HG03558 (cell line): Measurements from ENCODE around the gene TASOR2.

ENCODE experiments used
- ATAC-seq: cut with Tn5 transposase; IDR thresholded peaks from one replicate; pipeline ENCODE4 v1.9.1; 2021; ENCODE audit warnings: moderate number of reproducible peaks; ENCODE audit not compliant: unreplicated experiment; ENCODE audit errors: extremely low read depth

The TASOR2 gene

DNA sequence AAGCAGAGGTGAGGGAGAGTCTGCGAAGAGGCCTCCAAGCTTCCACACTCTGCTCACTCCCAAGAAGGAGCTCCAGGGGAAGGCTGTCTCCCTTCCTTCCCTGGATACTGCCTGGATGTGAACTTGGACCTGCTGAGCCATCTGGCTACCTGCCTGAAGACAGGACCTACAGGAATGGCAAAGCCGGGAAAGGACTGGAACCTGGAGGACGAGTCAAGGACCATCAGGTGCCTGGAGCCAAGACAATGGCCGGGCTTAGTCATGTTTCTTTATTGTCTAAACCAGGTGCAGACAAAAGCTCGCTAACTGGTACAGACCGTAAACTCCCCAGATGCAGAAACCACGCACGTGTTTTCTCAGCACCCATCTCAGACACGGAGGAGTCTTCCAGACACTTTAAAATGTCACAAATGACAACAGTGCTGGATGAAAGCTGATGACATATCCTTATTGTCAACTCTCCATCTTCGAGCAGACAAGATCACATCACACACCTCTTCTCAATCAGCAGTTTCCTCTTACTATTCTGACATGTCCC lies 30.4 kb upstream of the TASOR2 start:
- no peak for ATAC-seq

DNA sequence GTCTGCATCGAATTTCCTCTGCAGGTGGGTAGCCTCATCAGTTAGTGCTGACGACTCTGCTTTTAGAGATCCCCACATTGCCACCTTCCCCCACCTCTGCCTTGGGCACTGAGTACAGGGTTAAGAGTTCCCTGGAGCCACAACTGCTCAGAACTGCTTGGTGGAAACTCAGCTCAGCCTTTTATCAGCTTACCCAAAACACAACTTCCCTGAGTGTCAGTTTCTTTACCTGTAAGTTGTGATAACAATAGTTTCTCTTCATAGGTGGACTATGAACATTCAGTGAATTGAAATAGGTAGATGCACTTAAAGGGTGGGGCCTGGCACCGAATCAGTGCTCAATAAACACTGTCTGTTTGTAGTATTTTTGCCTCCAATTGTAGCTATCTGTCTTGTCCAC lies 29.5 kb upstream of the TASOR2 start:
- ATAC-seq, result no peak

DNA sequence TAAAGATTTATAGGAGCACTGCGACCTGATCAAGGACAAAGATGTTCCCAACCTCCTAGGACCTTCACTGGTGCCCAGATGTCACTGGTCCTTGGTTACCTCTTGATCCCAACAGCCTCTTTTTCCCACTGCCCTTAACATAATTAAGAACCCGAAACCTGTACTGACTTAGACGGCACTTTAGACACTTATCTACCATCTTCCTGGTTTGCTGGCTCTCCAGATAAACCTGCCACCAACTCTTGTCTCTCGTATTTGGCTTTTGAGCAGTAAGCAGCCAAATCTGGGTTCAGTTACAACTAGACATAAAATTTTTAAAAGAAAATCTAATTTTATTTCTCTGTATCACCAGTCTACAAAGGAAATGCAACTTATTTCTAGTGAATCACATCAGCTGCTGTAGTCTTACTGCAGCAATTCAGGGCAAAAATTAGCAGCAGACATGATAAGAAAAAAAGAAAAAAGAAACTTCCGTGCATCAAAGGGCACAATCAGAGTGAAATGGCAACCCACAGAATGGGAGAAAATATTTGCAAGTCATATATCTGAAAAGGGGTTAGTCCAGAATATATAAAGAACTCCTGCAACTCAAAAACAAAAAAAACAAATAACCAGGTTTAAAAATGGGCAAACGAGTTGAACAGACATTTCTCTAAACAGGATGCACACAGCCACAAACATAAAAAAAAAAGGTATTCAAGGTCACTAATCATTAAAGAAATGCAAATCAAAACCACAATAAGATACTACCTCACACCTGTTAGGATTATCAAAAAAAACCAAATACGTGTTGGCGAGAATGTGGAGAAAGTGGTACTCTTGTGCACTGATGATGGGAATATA lies 27.7 kb upstream of the TASOR2 start:
- no peak for ATAC-seq

DNA sequence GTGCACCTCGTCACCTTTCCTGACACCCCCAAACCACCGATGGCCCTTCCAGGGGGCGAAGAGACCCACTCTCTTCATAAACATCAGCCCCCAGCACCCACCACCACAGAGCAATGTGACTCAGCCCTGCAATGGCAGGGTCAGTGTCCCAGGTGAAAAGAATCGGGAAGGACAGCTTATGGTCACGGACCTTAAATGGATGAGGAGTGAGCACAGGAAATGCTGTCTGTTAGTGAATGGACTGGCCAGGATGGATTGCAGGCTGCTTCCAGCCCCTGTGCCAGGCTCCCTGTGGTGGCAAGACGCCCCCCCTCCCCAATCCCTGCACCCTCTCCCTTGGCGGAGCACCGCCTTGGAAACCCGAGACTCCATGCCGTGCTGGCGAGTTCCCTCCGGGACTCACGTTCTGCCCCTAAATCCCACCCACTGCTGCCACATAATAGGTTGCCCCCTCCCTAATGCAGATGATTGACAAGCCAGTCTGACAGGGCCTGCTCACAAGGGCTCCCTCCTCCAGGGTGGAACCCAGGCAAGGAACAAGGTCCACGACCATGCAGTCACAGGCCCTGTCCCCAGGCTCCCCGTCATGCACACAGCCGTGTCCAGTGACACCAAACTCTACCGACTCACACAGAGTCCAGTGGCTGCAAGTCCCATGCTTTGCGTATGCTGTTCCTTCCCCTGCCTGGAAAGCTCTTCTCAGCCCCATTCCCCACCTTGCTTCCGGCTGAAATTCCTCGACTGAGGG lies 25.6 kb upstream of the TASOR2 start:
- no peak for ATAC-seq

DNA sequence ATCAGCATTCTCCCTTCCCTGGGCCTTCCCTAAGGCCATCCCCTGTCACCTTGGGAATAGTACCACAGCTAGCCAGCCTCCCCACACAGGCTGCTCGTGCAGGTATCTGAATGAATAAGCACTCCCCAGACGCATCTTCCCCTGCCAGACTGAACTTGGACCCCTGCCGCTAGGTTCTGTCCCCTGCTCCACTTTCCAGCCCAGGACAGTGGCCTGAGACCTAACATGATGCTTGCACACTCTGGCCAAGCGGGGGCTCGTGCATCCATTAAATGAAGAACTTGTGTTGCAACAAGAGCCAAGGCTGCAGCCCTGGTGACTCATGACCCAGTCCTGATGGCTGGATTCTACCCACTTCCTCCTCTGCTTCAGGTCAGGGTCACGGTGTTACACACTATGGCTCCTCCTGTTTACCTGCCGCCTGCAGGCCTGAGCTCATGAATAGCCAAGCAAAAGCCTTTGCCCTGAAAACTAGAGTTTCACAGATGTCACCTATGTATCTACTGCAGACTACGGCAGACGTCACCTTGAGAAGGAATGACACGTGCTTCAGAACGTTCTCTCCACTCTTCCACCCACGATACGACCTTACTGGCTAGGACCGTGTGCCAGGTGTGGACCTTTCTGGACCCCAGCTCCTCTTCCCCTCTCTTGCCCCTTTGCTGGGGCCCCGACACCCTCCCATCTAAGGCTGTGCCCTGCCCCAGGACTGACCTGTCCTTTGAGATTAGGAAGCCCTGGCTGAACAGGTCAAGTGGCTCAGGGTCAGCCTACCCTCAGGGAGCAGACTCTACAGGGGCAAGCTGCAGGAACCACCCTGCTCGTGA lies 24.7 kb upstream of the TASOR2 start:
- no peak for ATAC-seq

DNA sequence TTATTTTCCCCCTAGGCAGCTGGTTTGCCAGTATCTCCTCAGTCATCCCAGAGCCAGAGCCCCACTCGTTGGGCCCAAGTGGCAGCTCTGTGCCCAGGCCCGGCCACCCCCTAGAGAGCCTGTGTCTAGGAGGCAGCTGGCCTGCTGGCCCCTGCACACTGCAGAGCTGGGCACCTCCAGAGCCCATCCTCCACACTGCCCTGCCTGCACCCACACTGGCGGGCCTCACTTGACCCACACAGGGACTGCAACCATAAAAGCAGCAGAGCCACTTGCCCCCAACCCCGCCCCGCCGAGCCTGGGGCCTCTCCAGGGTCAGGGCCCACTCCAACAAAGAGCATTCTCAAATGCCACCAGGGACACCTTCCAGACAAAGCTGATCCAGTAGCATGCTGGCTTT lies 23.6 kb upstream of the TASOR2 start:
- no peak for ATAC-seq

DNA sequence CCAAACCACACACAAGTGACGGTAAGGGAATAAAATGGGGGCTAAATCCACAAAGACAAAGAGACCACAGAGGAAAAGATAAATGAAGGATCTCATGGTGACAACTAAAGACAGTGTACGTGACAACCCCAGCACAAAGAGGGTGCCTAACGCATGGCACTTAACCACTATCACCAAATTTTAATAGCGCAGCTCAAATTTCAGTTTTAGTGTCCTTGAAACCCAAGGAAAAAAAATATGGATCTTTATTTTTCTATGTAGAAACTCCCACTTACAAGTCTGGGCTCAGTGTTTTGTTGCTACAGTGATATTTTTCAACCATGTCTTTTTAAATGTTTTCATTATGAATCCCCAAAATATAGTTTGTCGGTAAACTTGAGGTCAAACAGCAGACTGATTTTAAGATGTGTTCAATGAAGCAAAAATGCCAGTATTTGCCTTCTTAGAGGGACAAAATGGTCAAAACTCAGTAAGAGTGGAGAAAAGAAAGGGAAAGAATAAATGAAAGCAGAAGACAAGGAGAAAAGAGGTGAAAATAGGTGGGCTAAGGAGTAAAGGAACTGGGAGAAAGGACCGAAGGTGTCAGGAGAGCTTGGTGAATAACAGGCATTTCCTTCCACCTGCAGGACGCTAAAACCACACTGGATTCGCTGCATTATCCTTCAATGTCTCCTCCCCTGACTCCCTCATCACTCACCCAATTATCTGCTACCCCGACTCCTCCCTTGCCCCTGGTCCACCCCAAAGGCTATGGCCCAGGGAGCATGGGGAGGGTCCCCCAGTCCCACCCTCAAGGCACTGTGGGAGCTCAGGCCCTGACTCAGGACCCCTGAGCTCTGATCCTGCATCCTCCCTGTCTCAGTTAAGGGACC lies 21.7 kb upstream of the TASOR2 start:
- ATAC-seq, result no peak

DNA sequence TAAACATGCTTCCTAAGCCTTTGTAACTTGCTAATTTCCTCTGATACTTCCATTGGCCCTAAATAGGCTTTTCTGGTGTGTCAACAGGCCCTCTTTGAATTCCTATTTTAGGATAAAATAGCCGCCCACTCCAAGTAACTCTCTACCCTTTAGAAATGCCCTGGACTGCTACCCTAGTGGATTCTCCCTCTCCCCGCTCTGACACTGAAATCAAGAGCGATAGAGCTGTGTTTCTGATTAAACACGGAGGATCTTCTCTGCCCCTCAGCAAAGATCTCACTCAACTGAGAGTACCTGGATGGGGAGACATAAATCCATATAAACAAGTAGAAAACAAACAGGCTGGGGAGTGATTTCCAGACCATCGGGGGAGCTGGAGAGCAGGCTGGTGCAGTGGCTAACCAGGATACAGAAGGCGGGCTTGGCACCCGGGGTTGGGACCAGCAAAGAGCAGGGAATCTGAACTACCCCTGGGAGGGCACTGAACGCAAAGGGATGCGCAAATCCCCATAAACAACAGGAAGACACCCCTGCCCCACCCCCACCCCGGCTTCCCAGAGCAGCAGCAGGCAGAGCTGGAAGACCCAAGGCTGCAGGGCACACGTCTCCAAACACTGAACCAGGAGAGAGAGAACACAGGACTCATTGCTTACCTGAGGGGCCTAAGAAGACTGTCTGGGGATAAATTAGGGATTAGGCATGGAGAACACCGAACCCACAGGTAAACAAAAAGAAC lies 20.8 kb upstream of the TASOR2 start:
- no peak for ATAC-seq

DNA sequence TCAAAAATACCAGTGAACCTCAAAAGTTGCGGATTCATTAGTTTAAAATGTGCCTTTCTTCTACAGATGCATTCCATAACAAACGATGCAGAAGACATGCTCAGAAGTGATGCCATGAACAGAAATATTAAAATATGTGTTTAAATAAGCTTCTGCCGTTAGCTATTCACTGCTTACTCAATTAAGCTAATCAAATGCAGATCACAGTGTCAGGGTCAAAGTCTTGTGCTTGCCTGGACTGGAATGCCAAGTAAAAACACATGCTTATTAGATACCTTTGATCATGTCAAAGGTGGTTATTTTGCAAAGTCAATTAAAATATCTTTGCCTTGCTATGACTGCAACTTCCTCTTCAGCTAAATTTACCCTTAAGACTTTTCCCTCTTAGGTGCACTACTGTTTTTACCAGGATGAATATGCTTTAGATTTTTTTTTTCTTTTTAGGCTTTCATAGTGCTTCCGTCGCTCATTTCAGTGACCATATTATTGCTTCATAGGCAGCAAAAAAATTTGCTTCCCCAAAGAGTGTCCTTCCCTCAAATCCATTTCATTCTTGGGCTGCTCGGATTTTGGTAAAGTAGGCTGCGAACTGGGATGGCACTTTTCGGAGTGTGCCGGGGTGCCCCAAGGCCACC lies 19.1 kb upstream of the TASOR2 start:
- ATAC-seq, result no peak

DNA sequence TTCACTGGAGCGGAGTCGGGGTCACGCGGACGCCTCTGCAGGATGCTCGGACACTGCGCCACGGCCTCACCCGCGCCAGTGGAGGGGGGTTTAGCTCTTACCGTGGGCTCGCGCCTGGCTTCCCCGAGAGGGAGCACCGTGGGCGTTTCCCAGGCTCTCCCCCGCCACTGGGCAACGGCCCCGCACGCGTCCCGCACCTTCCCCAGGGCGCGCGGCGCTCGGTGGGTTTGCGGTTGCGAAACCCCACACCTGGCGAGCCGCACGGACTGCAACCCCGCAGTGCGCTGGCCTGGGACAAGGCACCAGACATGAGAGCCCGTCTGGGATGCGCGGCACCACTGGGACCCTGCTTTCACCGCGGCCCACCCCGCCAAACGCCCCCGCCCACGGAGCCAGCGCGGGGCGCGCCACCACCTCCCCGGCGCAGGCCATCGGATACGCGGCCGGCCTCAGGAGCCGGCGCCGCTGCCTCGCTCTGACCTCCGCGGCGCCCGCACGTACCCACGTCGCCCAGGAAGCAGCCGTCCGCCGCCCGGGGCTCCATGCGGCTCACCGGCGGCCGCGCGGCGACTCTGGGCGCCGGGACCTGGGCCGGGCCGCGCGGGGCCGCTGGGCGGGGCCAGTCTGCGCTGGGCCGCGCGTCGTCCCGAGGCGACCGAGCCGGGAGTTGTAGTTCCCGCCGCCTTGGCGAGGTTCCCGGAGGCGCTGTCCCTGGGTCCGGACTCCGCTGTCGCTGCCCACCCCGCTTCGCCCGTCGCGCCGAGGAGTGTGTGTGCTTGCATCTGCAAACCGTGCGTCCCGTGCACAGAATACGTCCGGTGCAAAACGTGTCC lies 18.4 kb upstream of the TASOR2 start, which contains the start of gene ASB13:
TSS of gene ASB13 (minus strand) at position 588 of the 833 bp plus-strand sequence. CDS start at position 544, 44 bp downstream.
- no peak for ATAC-seq

DNA sequence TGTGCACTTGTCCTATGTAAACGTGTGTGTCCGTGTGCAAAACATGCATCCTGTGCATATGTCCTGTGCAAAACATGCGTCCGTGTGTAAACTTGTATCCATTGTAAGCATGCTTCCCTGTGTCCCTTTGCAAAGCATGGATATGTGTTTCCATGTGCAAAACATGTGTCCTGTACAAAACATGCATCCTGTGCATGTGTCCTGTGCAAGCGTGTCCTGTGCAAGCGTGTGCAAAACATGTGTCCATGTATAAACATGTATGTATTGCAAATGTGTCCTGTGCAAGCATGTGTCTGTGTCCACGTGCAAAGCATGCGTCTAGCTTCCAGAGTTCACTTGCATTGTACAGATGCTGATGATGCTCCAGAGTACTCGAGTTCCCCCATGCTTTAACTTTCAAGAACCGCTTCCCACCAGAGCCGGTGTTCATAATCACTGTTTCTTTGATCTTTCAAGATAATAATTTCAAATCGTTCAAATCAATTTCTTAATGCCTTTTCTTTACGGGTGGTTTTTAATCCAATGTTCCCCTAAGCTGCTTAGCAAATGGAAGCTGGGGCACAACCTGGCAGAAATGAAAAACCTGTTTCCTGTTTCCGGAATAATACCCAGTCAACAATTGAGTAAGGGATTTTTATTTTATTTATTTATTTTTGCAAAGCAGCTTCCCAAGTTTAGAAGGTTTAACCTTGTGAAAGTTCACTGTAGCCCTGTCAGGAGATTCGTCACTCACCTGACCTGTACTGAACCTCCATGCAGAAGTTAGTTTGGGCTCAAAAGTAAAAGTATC lies 17.6 kb upstream of the TASOR2 start:
- ATAC-seq, result no peak

DNA sequence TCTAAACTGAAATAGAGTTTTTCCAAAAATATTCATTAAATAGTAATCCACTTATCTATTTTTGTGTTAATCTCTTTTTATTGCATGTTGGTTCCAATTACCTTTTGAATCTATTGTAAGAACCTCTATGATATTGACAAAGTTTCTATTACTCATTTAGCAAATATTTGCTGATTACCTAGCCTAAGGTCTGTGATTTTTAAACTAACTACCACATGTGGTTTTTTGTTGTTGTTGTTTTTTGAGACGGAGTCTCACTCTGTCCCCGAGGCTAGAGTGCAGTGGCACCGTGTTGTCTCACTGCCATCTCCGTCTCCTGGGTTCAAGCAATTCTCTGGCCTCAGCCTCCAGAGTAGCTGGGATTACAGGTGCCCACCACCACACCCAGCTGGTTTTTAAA lies 16.2 kb upstream of the TASOR2 start:
- ATAC-seq, result no peak

DNA sequence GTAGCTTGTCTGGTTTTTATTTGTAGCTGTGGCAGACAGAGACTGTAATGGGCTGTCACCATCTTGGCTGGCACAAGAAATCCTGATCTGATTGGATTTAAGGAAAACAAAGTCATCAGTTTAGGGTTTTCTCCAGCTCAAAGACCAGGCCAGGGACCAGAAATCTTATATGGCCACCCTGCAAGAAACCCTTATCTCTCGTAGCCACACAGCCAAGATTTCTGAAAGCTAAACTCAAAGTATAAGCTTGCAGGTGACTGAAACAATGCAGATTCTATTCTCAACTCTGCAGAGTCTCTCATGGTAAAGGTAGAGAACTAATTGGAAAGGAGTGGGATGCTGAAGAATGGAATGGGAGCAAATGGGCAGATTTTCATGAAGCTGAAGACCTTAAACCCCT lies 15.0 kb upstream of the TASOR2 start:
- ATAC-seq, result no peak

DNA sequence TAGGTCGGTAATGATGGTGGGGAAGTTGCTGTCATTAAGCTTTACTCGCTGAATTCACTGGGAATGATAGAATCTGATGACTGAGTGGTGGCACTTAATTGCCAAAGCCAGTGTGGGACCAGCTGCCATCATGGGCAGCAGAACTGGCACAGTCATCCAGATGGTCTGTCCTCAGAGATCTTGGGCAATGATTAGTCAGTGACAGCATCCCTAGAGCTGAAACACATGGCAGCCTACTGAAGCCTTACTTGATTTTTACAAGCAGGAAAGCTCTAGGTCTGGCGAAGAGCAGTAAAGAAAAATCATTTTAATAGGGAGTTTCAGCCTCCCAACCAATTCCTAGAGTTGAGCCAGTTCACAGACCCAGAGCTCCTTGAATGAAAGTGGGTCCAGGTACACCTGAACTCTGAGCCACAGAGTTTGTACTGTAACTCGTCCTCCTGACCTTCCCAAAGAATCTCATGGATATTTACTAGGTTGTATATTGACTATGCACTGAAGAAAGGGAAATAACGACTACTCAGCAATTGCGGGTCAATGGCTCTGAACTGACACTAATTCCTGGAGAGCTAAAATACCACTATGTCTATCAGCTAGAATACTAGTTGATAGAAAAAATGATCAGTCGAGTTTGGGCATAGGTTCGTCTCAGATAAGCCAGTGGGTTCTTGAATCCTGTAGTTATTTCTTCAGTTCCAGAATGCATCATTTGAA lies 13.8 kb upstream of the TASOR2 start:
- no peak for ATAC-seq

DNA sequence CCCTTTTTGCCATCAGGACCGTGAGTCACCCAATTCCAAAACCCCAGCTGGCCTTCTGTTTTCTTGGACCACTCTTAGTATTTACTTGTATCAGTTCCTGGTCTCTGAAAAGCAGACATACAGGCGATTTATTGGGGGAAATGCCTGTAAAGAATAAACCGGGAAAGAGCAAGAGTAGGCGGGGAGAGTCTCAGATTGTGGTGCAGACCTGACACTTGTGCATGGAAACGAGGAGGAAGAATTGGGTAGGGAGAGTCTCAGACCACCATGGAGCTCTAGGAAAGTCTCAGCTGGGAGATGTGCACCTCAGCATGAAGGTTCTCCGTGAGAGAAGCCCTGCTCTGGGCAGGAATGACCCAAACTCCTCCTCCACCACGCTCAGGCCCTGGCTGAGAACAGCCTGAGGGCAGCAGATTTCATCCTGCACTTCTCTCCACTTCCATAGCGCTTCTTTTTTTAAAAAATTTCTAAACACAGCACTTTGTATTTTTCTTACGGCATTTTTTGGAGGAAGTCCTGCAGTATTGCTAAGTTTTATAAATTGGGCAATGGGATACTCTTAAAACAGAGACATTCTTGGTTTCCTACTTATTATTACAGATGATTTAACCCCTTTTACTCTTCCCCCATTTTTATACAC lies 6.1 kb upstream of the TASOR2 start:
- no peak for ATAC-seq

DNA sequence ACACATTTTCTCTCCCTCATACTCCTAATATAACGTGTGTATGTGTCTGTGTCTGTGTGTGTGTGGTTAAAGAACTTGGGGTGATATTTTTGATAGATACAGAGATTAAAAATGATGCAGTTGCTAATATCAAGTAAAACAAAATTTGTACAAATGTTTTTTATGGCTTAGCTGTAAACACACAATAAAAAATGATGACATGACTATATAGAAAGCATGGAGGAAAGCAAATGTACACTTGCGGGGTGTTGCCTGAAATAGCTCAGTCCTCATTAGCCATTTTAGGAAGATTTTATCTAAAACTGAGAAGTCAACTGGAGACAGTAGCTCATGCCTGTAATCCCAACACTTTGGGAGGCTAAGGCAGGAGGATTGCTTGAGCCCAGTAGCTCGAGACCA lies 5.6 kb upstream of the TASOR2 start:
- ATAC-seq, result no peak
